ENCODE measurements around the gene SNRPF.
"Not testable (repeated sequence)": the region's sequence is repeated elsewhere in the genome, so short reads cannot be mapped to it uniquely, and the experiment has no call there.

Gene SNRPF

DNA sequence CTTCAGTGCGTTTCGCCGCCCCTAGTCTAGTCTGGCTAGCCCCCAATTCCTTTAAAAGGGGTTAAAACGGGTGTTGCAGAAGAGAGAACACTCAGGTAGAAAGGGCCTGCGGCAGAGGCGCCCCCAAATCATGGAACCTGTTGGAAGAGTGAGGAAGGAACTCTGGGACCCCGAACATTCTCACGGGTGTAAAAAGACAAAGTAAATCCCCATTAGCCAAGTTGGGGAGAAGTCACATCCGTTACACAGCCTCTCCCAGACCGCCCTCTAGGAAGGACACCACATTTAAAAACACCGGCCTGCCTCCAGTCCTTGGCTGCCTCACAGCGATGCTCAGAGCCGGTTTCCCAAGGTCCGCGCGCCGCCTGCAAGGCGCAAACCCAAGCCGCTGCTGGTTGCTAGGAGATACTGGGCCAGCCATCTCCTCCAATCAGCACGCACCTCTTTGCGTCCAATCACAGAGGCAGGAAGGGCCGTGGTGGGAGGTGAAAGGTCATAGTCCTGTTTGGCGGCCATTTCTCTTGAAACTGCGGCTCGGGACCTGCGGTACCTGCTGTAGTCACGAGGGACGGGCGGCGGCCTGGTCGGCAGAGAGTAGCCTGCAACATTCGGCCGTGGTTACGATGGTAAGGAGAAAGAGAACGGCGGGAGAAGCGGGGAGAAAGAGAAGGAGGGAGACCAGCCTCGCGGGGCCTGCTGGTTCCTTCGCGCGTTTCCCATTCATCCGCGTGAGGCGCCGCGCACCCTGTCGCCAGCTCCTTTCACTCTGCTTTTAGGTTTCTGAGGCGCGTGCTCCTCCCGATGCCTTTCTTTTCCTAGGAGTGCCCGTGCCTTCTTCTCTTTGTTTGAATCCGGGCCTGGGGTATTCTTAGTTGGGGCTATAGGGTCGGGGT is at the start of gene SNRPF:
TSS of gene SNRPF (plus strand) at position 502 of the 893 bp plus-strand sequence. CDS start at position 624, 122 bp downstream.
- DNase-seq = peak; percentile 94

DNA sequence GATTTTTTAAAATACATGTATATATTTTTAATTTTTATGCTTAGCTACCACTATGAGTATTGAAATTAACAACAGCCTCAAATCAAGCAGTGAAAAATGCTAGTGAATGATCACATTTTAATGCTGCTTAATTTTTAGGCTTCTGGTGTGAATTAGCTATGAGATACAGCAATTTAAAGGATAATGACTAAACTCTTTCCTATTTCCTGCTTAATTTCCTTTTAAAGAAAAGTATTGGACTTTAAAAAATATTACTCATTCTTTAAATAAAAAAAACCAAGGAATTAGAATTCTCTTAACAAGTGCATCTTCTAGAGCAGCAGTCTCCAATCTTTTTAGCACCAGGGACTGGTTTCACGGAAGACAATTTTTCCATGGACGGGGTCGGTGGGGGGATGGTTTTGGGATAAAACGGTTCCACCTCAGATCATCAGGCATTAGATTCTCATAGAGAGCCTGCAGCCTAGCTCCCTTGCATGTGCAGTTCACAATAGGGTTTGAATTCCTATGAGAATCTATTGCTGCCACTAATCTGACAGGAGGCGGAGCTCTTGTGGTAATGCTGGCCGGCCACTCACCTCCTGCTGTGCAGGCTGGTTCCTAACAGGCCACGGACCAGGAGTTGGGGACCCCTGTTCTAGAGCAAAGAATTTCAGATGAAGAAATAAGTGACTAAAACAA is 49.6 kb upstream of the SNRPF start:
- DNase-seq = no peak

DNA sequence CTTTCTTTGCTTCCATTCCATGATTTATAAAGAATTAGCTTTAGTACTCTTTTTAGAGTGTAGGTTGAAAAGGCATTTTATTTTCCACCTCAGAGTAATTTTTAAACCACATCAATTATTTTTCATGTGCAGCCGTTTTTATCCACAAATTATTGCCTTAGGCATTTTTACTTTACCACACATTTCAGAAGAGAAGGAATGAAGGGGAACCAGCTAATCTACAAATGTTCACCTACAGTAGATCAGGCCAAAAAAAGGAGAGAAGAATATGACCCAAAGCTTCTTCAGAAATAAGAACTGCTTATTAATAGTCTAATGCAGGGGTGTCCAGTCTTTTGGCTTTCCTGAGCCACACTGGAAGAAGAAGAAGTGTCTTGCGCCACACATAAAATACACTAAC is 48.3 kb upstream of the SNRPF start:
- no peak for DNase-seq

DNA sequence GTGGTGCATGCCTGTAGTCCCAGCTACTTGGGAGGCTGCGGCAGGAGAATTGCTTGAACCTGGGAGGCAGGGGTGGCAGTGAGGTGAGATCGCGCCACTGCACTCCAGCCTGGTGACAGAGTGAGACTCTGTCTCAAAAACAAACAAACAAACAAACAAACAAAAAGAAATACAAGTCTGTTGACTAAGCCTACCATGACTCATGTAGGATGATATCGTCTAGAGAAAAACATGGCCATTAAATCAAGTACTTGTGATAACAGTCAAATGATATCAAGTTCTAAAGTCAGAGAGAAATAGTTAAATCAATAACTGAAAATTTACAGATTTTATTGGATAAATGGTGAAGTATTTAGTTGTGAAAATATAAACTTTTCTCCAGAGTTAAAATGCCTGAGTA is 46.6 kb upstream of the SNRPF start:
- not testable (repeated sequence) for DNase-seq

DNA sequence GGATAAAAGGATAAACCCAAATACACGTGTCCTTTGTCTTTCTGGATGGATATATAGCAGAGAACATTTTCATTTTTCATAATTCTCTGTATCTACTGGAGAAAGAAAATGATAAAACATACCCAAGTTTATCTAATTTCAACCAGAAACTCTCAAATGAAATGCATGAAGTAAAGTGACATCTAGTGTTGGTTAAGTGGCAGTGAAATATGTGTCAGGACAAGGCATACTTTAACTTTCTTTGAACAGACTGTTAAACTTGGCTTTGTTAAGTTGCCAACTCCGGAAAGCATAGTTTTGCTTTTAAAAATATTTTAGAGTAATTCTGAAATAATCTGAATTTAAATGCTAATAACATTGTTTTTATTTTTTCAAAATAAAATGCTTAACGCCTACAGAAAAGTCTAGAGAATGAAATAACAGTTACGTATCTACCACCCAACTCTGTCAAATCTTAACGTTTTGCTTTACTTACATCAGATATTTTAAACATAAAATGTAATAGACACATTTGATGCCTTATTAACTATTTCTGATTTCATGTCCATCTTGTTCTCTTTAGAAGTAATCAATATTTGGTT is 43.0 kb upstream of the SNRPF start:
- no peak for DNase-seq

DNA sequence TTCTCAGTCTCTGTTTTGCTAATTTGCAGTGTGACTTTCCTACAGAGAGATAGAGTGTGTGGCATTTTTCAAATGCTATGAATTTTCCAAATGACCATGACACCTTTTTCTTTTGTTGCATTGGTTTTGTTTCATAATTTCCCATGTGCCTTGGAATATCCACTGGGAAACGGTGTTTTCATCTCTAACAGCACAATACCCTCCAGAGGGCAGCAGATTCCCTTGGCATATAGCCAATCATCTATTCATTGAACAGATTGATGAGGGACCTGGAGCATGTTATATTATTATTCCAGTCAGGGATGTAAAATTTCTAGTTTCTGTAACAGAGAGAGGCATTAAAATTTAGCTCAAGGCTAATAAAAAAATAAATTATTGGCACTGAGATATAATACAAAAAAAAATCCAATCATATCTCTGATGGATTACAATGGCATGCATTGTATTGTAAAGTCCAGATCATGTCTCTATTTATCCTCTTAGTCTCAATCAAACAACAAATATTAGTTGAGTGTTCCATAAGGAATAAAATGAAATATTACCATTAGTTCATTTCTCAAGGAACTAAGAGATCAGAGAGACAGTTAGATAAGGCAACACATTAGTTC is 38.6 kb upstream of the SNRPF start:
- DNase-seq = no peak

DNA sequence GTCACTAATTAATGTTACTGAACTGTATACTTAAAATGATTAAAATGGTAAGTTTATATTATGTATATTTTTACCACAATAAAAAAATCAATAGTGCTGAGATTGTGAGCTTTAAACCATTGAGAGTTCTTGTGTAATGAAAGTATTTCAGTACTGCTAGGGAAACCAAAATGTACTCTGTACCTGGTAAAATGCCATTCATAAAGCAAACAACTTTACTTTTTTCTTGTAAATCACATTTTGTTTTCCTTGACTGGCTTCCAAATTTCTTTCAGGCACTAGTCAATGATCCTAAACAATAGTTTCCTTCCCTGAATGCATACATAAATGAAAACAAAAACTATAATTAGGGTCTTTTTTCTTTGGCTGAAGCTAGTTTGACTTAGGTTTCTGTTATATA is 29.4 kb upstream of the SNRPF start:
- DNase-seq = no peak

DNA sequence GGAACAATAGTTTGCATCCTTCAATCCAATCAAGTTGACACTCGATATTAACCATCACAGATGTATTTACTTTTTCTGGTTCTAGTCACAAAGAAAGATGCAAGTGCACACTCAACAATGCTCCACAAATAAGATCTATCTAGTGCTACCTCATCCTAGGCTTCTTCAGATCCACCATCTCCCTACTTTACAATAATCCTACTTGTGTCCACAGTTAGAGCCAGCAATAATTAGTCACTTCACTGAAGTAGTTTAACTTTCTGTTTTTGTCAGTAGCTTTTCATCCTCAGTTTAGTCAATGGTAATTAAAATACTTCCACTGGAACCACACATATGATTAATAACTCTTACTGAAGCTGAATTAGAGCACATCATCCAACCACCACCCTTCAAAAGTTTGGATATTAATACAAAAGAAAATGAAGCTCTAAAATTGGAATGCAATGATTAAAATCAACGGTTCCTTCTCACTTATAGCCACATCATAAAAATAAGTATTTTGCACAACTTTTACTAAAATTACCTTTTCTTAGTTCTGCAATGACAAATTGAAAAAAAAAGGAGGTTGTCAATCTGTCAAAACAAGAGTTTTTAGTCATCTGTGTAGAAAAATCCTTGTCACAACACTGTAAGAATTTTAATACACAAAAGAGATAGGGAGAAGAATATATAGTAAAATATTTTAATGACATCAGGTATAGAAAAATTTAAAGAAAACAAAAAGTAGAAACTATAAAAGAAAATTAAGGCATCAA is 28.2 kb upstream of the SNRPF start:
- DNase-seq = no peak

DNA sequence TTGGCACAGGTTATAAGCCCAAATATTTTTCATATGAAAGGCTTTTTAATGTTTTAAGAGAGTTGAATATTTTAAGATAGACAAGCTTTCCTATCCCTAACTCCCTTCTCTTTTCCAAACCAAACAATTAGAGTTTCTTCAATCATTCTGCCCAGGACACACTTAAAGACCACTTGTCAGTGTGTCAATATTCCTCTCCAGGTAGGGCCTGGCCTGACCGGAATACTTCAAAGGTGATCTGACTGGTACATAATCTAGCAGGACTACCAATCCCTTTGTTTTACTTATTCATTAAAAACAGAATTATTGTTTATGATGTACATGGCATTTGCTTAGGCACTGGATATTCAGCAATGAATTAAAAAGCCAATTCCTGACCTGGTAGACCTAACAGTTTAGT is 24.2 kb upstream of the SNRPF start:
- DNase-seq = no peak

DNA sequence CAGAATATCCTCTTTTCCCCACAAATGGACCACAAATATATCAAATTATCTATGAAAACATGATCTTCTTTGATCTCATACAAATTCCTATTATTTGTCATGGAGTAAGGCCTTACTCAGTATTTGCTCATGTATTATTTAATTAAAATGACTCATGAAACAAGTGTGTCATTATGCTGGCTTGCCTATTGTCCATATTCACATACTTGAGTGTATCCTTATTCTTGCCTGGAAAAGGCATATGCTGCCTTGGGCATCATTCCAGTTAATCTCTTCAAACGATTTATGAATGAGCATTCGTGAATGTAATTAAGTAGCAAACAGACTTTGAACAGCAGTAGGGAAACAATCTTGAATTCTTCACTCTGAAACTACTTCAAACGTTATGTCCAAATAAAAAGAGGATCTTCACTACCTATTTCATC is 22.6 kb upstream of the SNRPF start:
- no peak for DNase-seq

DNA sequence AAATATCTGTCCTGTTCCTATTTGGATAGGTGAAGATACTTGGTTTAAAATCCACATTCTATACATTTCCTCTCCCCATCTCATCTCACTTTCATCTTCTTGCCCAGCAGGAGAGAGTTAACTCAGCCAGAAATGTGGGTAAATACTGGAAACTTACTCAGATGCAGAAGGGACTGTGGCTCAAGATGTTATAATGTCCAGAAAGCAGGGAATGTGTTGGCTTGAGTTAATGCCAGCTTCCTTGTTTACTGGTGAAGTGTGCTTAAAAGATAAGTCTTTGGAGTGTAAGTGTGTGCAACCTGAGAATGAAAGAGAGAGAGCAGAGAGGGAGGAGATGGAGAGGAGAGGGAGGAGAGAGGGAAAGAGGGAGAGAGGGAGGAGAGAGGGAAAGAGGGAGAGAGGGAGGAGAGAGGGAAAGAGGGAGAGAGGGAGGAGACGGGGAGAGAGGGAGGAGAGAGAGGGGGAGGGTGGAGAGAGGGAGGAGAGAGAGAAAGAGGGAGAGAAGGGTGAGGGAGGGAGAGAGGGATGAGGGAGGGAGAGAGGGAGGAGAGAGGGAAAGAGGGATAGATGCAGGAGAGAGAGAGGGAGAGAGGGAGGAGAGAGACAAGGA is 22.0 kb upstream of the SNRPF start:
- DNase-seq = no peak

DNA sequence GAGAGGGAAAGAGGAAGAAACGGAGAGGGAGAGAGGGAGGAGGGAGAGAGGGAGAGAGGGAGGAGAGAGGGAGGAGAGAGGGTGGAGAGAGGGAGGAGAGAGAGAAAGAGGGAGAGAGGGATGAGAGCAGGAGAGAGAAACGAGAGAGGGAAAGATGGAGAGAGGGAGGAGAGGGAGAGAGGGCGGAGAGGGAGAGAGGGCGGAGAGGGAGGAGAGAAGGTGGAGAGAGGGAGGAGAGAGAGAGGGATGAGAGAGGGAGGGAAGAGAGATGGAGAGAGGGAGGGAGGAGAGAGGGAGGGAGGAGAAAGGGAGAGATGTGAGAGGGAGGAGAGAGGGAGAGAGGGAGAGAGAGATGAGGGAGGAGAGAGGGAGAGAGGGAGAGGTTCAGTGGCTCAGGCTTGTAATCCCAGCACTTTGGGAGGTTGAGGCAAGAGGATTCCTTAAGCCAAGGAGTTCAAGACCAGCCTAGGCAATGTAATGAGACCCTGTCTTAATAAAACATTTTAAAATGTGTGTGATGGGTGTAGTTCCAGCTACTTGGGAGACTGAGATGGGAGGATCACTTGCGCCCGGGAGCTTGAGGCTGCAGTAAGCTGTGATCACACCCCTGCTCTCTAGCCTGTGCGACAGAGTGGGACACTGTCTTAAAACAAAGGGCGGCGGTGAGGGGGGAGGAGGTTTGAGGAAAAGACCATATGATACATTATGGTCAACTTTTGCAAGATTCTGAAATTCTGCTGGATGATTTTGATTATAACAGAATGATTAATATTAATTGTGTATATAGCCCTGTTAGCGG is 21.3 kb upstream of the SNRPF start:
- no peak for DNase-seq

DNA sequence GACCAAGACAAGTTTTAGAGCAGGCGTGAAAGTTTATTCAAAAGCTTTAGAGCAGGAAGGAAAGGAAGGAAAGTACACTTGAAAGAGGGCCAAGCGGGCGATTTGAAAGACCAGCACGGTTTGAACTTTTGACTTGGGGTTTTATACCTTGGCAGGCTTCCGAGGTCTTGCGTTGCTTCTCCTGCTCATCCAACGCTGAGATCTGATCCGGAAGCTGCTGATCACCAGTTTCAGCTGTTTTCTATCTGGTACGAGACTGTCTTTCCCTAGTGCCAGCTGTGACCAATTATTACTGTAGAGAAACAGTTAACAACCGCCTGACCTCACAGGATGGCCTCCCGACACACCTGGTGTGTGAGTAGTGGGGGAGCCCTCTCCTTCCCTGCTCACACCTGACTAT is 20.6 kb upstream of the SNRPF start:
- no peak for DNase-seq

DNA sequence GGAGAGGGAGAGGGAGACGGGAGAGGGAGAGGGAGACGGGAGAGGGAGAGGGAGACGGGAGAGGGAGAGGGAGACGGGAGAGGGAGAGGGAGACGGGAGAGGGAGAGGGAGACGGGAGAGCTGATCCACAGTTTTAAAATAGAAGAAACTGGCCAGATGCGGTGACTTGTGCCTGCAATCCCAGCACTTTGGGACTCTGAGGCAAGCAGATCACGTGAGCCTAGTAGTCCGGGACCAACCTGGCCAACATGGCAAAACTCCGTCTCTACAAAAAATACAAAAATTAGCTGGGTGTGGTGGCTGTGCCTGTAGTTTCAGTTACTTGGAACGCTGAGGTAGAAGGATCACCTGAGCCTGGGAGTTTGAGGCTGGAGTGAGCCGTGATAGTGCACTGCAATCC is 16.3 kb upstream of the SNRPF start:
- DNase-seq = not testable (repeated sequence)

DNA sequence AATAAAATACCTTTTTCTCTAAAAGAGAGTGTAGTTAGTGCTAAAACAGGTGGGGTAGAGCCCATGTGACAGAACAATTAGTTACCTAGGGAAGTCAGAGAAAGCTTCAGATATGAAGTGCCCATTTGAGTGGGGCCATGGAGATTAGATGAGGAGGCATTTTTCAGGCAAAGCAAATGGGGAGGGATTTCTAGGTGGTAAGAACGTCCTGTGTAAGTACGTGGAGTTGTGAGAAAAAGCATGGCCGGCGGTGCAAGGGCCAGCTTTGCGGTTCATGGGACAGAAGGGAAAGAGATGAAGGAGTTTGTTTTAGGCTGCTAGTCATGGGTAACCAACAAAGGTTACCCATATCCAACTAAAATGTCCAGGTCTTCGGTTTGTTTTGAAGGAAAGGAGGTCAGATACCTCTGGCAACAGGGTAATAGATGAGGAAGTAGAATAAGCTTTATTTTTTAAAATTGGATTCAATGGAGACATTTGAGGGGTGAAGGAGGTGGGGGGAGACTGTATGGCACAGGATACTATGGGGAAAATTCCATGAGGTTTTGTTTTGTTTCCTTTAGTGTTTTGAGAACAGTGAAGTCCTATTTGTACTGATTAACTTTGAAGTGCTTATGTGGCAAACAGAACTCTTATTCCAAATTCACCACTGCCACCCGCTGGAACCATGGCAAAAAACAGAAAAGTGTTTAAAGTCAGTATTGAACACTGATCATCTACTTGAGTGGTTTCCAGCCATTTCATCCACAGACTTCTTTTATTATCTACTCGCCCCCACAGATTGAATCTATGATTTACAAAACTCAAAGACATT is 10.0 kb upstream of the SNRPF start:
- DNase-seq = no peak

DNA sequence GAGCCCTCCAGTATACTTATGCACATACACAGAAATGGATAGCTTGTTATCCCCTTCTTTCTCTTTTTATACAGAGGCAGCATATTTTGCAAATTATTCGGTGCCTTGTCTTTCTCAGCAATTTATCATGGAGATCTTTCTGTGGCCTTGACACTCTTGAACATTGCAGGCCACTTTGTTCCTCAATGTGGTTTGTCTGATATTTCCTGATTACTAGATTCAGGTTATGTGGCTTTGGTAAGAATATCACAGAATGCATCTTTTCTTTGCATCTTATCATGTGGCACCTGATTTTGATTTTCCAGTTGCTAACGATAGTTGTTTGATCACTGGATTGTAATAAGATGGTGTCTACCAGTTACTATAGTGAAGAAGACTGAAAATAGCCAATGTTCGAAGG is 7.1 kb upstream of the SNRPF start:
- DNase-seq = no peak

DNA sequence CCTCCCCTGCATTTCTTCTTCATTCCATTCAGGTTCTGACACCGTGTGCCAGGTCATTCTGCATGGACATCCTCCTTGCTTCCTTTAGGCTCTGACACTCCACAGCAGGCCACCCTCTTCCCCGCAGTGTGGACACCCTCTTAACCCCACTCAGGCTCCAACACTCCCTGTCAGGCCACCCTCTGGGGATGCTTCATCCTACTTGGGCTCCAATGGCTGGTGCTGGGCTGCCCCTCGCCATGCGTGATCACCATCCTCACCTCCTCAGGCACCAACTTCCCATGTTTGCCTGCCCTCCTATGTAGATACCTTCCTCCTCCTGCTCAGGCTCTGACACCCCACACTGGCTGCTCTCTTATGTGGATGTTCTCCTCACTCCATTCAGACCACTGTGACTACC is 6.6 kb upstream of the SNRPF start:
- no peak for DNase-seq

DNA sequence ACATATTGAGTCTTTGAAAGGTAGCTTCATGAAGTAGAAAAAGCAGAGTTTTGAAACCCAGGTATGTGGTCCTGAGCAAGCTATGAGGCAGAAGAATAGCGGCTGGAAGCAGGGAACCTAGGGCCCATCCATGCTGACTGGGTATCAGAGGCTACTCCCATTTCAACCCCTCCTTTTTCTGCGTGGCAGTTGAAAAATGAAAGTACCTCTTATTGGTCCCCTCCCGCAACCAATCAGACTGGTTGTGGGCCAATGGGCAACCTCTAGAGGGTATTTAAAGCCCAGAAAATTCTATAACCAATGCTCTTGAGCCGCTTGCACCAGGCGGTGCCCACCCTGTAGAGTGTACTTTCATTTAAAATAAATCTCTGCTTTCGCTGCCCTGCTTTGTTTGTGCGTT is 1.6 kb upstream of the SNRPF start:
- DNase-seq = no peak

DNA sequence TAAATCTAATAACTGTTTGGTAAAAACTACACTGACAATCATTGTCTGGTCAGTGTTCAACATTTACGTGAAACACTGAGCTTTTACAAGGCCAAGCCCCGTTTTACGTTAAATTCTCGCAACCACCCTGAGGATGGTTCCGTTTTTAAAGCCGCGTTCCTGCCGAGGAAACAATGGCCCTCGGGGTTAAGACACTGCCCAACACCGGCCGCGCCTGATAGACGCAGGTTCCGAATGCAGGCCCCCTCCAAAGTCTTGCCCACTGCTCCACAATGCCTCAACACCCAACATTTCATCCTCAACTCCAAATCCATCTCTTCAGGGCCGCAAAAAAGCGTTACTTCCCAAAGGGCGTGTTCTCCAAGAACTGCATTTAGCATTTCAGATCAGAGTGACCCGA is 953 bp upstream of the SNRPF start:
- no peak for DNase-seq

DNA sequence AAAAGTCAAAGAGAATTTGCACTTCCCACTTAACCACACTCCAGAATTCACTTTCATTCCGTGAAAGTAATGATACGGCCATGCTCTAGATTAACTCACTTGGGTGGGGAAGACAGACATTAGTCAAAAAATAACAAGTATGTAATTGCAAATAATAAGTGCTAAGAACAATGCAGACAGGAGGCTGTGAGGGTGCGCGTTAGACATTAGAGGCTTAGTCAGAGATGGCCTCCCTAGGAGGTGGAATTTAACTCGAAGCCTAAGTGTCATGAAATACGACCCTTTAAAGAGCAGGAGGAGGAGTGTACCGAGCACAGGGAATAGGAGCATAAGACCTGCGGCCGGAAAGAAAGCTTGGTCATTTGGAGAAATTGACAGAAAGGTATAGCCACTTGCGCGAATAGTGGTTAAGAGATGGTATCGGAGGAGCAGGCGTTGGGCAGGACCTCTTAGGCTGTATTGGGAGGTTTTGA is 628 bp downstream of the SNRPF start:
- DNase-seq = no peak

Measured in amniotic stem cell (primary cell).